HEK293T (cell line): ENCODE results near the gene MYH6.
"Not testable (repeated sequence)": the region's sequence is repeated elsewhere in the genome, so short reads cannot be mapped to it uniquely, and the experiment has no call there.

ENCODE experiments used
- CTCF ChIA-PET: fragments of 350-600 bp; formaldehyde crosslinking; extraction: SDS; loops from one replicate; lab custom pipeline; 2021; ENCODE audit warnings: antibody characterized with exemption, inconsistent platforms; lab: Yijun Ruan, JAX
- POLR2A ChIA-PET: fragments of 350-600 bp; formaldehyde crosslinking; extraction: SDS; loops from one replicate; lab custom pipeline; 2020; ENCODE audit warnings: antibody characterized with exemption, inconsistent platforms; lab: Yijun Ruan, JAX
- DNase-seq: peaks from one replicate; pipeline ENCODE4 v3.0.0; 2012; ENCODE audit warnings: mixed read lengths; ENCODE audit errors: extremely low spot score
- ARNT ChIP-seq: fragments of 450-650 bp; IDR thresholded peaks from 2 replicates; pipeline ENCODE4 v1.6.1; 2017; ENCODE audit warnings: mild to moderate bottlenecking
- BHLHE40 ChIP-seq: fragments of 450-650 bp; IDR thresholded peaks from 2 replicates; pipeline ENCODE4 v1.6.1; 2016; ENCODE audit warnings: mild to moderate bottlenecking, moderate library complexity, borderline replicate concordance
- CTBP1 ChIP-seq: fragments of 450-650 bp; IDR thresholded peaks from 2 replicates; pipeline ENCODE4 v1.6.1; 2016; ENCODE audit warnings: borderline replicate concordance
- ELF4 ChIP-seq: fragments of 450-650 bp; IDR thresholded peaks from 2 replicates; pipeline ENCODE4 v1.6.1; 2017; ENCODE audit warnings: antibody characterized with exemption
- FOXA1 ChIP-seq: fragments of 450-650 bp; IDR thresholded peaks from 2 replicates; pipeline ENCODE4 v1.6.1; 2016; ENCODE audit warnings: mild to moderate bottlenecking
- FOXK2 ChIP-seq: fragments of 450-650 bp; IDR thresholded peaks from 2 replicates; pipeline ENCODE4 v1.6.1; 2016; ENCODE audit warnings: mild to moderate bottlenecking
- FOXM1 ChIP-seq: fragments of 450-650 bp; IDR thresholded peaks from 2 replicates; pipeline ENCODE4 v1.6.1; 2017; ENCODE audit warnings: mild to moderate bottlenecking, borderline replicate concordance
- HDGF ChIP-seq: fragments of 450-650 bp; IDR thresholded peaks from 2 replicates; pipeline ENCODE4 v1.6.1; 2017; ENCODE audit warnings: antibody characterized with exemption, borderline replicate concordance
- L3MBTL2 ChIP-seq: fragments of 450-650 bp; conservative IDR thresholded peaks from 2 replicates; pipeline ENCODE4 v1.6.1; 2016; ENCODE audit warnings: mild to moderate bottlenecking
- LEF1 ChIP-seq: fragments of 450-650 bp; IDR thresholded peaks from 2 replicates; pipeline ENCODE4 v1.6.1; 2017; ENCODE audit warnings: mild to moderate bottlenecking, borderline replicate concordance
- NFRKB ChIP-seq: fragments of 450-650 bp; IDR thresholded peaks from 2 replicates; pipeline ENCODE4 v1.6.1; 2016; ENCODE audit warnings: mild to moderate bottlenecking, moderate library complexity
- SP1 ChIP-seq: fragments of 450-650 bp; IDR thresholded peaks from 2 replicates; pipeline ENCODE4 v1.6.1; 2017
- SUZ12 ChIP-seq: fragments of 450-650 bp; IDR thresholded peaks from 2 replicates; pipeline ENCODE4 v1.6.1; 2016; ENCODE audit warnings: mild to moderate bottlenecking
- TARDBP ChIP-seq: fragments of 450-650 bp; IDR thresholded peaks from 2 replicates; pipeline ENCODE4 v1.6.1; 2016
- ZNF384 ChIP-seq: fragments of 450-650 bp; IDR thresholded peaks from 2 replicates; pipeline ENCODE4 v1.6.1; 2016
- TF ChIP-seq, protein P1 (sequence below): fragments of 450-650 bp; IDR thresholded peaks from 2 replicates; pipeline ENCODE4 v1.6.1; 2016

Gene MYH6

DNA sequence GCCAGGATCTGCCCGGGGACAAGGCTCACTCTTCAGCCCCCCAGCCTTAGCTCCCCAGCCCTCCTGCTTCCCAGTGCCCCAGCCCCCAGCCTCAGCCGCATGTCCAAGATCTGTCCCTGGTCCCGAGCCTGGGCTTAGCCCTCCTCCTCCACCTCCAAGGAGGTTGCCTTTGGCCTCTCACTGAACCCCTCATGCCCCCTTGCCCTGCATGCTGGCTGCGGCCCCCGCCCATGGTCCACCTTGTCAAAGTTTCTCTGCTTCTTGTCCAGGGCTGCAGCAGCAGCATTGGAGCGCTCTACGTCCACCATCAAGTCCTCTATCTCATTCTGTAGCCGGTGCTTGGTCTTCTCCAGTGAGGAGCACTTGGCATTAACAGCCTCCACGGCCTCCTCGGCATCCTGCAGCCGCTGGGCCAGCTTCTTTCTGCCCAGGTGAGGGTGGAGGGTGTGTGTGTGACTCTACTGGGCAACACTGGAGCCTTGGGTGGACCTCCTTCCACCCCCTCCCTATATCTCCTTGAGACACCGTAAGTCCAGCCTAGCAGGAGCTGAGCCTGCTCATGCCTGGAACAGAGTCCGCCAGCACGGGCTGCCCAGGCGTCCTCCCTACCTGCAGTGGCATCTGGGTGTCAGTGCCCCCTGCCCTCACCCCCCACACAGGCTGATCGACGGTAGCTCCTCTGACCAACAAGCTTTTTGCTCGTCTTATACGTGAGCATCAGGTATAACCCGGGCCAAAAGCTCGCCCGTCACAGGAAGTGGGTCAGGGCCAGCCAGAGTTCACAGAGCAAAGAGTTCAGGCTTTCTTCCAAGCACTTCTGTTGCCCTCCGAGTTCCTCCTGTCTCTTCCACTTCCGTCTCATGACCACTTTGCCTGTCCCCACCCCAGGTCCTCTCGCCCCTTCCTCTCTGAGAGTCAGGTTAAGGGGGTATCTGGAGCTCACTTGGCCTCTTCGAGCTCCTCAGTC lies 19.9 kb downstream of the MYH6 start:
- DNase-seq = no peak
- no peak for TF ChIP-seq TARDBP
- no peak for TF ChIP-seq FOXK2
- no peak for TF ChIP-seq BHLHE40
- TF ChIP-seq, protein P1, sequence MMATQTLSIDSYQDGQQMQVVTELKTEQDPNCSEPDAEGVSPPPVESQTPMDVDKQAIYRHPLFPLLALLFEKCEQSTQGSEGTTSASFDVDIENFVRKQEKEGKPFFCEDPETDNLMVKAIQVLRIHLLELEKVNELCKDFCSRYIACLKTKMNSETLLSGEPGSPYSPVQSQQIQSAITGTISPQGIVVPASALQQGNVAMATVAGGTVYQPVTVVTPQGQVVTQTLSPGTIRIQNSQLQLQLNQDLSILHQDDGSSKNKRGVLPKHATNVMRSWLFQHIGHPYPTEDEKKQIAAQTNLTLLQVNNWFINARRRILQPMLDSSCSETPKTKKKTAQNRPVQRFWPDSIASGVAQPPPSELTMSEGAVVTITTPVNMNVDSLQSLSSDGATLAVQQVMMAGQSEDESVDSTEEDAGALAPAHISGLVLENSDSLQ = no peak
- no peak for TF ChIP-seq LEF1
- TF ChIP-seq ZNF384 = no peak
- no peak for TF ChIP-seq FOXA1
- TF ChIP-seq ELF4 = no peak
- no peak for TF ChIP-seq ARNT
- no peak for TF ChIP-seq L3MBTL2
- no peak for TF ChIP-seq CTBP1
- no peak for TF ChIP-seq FOXM1
- ChIA-PET CTCF (interaction anchor here (1.7 kb wide), 1 partner anchor 8 kb away, joined by 6 read pairs; no protein-coding TSS in a partner anchor), POLR2A (no interaction called here)

DNA sequence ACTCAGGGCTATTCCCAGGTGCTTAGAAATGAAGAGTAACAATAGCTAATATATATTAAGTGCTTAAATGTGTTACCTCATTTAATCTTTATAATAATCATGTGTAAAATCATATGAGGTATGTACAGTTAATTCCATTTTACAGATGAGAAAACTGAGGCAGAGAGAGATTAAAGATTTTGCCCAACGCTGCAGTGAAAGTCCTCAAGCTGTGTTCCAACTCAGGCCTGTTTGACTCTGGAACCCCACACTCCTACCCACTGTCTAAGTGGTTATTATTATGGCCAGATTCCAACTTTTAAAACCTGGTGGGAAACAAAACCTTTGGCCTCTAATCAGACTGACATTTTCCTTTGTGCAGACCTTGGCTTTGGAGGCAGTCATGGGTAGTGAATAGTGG lies 21.1 kb downstream of the MYH6 start:
- TF ChIP-seq FOXK2 (no peak), SUZ12 (no peak), LEF1 (no peak), BHLHE40 (no peak), SP1 (no peak), CTBP1 (no peak), TARDBP (no peak), HDGF (no peak), FOXM1 (no peak), ELF4 (no peak), NFRKB (no peak), FOXA1 (no peak), ZNF384 (no peak), ARNT (no peak), L3MBTL2 (no peak)
- TF ChIP-seq, protein P1 = no peak
- DNase-seq = no peak
- CTCF ChIA-PET = interaction anchor here (1.7 kb wide), 1 partner anchor 7 kb away, joined by 6 read pairs; no protein-coding TSS in a partner anchor
- POLR2A ChIA-PET = no interaction called here

- POLR2A ChIA-PET = interaction anchor here (1.2 kb wide), 1 partner anchor 66 kb away, joined by 4 read pairs; the partner anchor contains the start of gene PABPN1
- CTCF ChIA-PET = interaction anchor here (1.2 kb wide), 1 partner anchor 8 kb away, joined by 3 read pairs; no protein-coding TSS in a partner anchor
- not testable (repeated sequence) for DNase-seq
These were observed 21.8 kb downstream of the MYH6 start for GRCh38 chr14:23386266-23386657.

- ChIA-PET CTCF (interaction anchor here (1.2 kb wide), 1 partner anchor 8 kb away, joined by 3 read pairs; no protein-coding TSS in a partner anchor), POLR2A (interaction anchor here (1.2 kb wide), 1 partner anchor 65 kb away, joined by 4 read pairs; the partner anchor contains the start of gene PABPN1)
- DNase-seq = no peak
- TF ChIP-seq TARDBP (no peak), SUZ12 (no peak), FOXK2 (no peak), L3MBTL2 (no peak), HDGF (no peak), NFRKB (no peak), CTBP1 (no peak), ELF4 (no peak), FOXM1 (no peak), BHLHE40 (no peak), FOXA1 (no peak), ZNF384 (no peak), LEF1 (no peak), SP1 (no peak), ARNT (no peak)
- TF ChIP-seq, protein P1 = no peak
These were observed 22.3 kb downstream of the MYH6 start for GRCh38 chr14:23385642-23386265.

GRCh38 chr14:23385244-23385641 lies 22.8 kb downstream of the MYH6 start:
- DNase-seq = no peak
- TF ChIP-seq FOXM1 (no peak), ARNT (no peak), L3MBTL2 (no peak)
- ChIA-PET CTCF (interaction anchor here (1.2 kb wide), 1 partner anchor 9 kb away, joined by 3 read pairs; no protein-coding TSS in a partner anchor), POLR2A (interaction anchor here (1.2 kb wide), 1 partner anchor 65 kb away, joined by 4 read pairs; the partner anchor contains the start of gene PABPN1)
